Natural killer cell treated with Interleukin-12 subunit alpha and Interleukin-12 subunit beta and Interleukin-15 and Interleukin-18, amount 100 ng/mL, for 72 hours (primary cell): ENCODE results near the gene LPA. TPM values are rescaled to one million over a fixed set of nuclear protein-coding genes. Genes with fewer than 3 reads are reported as not detected.
"Not testable (repeated sequence)": the region's sequence is repeated elsewhere in the genome, so short reads cannot be mapped to it uniquely, and the experiment has no call there.

Experiments used
- ATAC-seq, 2 donors: fragments of 150-1000 bp; cut with Tn5 transposase in 1 of 2; sonication (Bioruptor Pico), chemical (Tn5 transposase) in 1 of 2; 2 replicates each; pipeline ENCODE4 v1.10.0; 2021
- DNase-seq: peaks from one replicate; pipeline ENCODE4 v3.0.0; 2022; ENCODE audit warnings: low spot score
- H3K27ac Mint-ChIP-seq, 2 donors: 1 replicate in 1 of 2; 2 replicates in 1 of 2; pipeline ENCODE4 v1.8.0; 2022; ENCODE audit warnings: mixed read lengths in 2 of 2, mild to moderate bottlenecking in 1 of 2, moderate library complexity in 1 of 2
- H3K27me3 Mint-ChIP-seq, 2 donors: 1 replicate in 1 of 2; 2 replicates in 1 of 2; pipeline ENCODE4 v1.8.0; 2022; ENCODE audit warnings: mixed read lengths in 2 of 2
- H3K36me3 Mint-ChIP-seq: one replicate; pipeline ENCODE4 v1.8.0; 2022; ENCODE audit warnings: mixed read lengths
- H3K4me1 Mint-ChIP-seq, 2 donors: 1 replicate in 1 of 2; 2 replicates in 1 of 2; pipeline ENCODE4 v1.8.0; 2022; ENCODE audit warnings: low read depth in 2 of 2, mixed read lengths in 2 of 2, mild to moderate bottlenecking in 1 of 2
- H3K4me3 Mint-ChIP-seq: one replicate; pipeline ENCODE4 v1.8.0; 2022; ENCODE audit warnings: mixed read lengths
- H3K9me3 Mint-ChIP-seq: 2 replicates; pipeline ENCODE4 v1.8.0; 2022; ENCODE audit warnings: mixed read lengths
- total RNA-seq, 2 donors: library from RNA; stranded (reverse); gene quantifications; one replicate each; pipeline ENCODE4 v1.2.3, GENCODE V29; 2022

Gene LPA
- total RNA-seq, 2 donors from 2014 or later = not detected

DNA sequence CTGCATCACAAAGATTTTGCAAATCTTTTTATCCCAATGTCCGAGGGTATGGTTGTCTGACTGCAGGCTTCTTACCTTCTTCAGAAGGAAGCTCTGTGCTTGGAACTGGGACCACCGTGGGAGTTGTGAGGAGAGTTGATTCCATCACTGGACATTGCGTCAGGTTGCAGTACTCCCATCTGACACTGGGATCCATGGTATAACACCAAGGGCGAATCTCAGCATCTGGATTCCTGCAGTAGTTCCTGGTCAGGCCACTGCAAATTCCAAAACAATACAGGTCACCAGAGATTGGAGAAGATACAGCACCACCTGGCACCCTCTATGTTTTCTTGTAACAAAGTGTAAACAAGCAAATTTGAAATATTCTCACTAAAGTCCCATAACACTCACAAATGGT, 77.7 kb downstream of the LPA start:
- Mint-ChIP-seq H3K4me1 (no peaks in the 10 kb centered on the region), H3K27me3 (peaks cover 30 to 54% of the 10 kb centered on the region in 2 donors), H3K27ac (no peak overlapping the region), H3K9me3 (peaks cover 6% of the 10 kb centered on the region), H3K4me3 (no peak overlapping the region), H3K36me3 (peaks cover 4% of the 10 kb centered on the region)
- ATAC-seq (no peak), DNase-seq (no peak)

DNA sequence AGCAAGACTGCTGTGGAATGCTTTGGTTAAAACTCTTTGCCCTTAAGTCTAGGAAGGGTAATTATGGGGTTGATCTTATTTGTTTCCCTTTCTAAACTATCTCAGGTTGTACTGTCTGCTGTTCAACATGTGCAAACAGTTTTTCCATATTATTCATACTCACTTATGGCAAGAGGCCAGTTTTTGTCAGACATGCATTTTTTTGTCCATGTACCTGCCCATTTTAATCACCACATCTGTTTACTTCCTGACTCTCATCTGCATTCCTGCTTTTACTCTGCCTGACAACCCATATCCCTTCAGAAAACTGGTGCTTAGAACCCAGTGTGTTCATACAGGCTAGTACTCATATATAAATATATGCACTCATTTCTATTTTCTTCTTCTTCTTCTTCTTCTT, 80.3 kb downstream of the LPA start:
- peaks cover 4% of the 10 kb centered on the region for H3K36me3 Mint-ChIP-seq

DNA sequence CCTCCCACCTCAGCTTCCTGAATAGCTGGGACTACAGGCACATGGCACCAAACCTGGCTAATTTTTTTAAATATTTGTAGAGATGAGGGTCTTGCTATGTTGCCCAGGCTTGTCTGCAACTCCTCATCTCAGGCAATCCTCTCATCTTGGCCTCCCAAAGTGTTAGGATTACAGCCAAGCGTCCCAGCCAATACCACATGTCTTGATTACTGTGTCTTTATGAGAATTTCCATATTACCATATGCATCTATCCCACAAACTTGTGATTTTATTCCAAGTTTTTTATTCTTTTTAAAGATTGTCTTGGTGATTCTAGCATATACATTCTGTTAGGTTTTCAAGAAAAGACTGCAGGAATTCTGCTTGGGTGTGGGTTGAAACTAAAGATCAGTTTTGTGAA, 82.7 kb downstream of the LPA start:
- H3K4me3 Mint-ChIP-seq = no peak overlapping the region
- no peaks in the 10 kb centered on the region for H3K4me1 Mint-ChIP-seq
- H3K9me3 Mint-ChIP-seq = peaks cover 6% of the 10 kb centered on the region
- H3K36me3 Mint-ChIP-seq = peaks cover 4% of the 10 kb centered on the region
- peaks cover 17 to 39% of the 10 kb centered on the region in 2 donors for H3K27me3 Mint-ChIP-seq
- no peak overlapping the region for H3K27ac Mint-ChIP-seq
- no peak for DNase-seq
- ATAC-seq = no peak

More for the DNA sequence above, 80.3 kb downstream of the LPA start:
- Mint-ChIP-seq H3K4me3 (no peak overlapping the region), H3K27me3 (peaks cover 29 to 57% of the 10 kb centered on the region in 2 donors), H3K4me1 (no peaks in the 10 kb centered on the region), H3K9me3 (peaks cover 6% of the 10 kb centered on the region), H3K27ac (no peak overlapping the region)
- ATAC-seq = no peak
- no peak for DNase-seq

DNA sequence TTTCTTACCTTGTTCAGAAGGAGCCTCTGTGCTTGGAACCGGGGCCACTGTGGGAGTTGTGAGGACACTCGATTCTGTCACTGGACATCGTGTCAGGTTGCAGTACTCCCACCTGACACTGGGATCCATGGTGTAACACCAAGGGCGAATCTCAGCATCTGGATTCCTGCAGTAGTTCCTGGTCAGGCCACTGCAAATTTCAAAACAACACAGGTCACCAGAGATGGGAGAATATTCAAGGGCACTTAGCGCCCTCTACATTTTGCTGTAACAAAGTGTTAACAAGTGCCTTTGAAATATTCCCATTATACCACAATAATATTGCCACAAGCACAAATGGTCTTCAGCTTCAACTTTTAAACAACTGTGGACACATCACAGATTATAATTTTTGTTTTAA, 85.6 kb downstream of the LPA start:
- ATAC-seq, H3K4me1 Mint-ChIP-seq, DNase-seq, H3K36me3 Mint-ChIP-seq, H3K4me3 Mint-ChIP-seq, H3K27ac Mint-ChIP-seq, H3K9me3 Mint-ChIP-seq: not testable (repeated sequence)
- peaks cover 20 to 35% of the 10 kb centered on the region in 2 donors for H3K27me3 Mint-ChIP-seq

DNA sequence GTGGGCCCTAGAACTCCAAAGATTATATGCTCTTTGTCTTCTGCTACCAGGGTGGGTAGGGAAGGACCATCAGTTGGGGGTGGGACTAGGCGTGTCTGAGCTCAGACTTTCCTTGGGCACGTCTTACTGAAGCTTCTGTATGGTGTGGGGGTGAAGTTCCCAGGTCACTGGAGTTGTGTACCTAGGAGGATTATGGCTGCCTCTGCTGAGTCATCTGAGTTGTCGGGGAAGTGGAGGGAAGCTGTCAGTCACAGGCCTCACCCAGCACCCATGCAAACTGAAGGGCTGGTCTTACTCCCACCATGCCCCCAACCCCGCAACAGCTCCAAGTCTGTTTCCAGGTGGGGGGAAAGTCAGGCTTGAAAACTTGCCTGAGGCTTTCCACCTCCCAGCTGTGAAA, 90.1 kb downstream of the LPA start:
- Mint-ChIP-seq H3K4me3 (no peak overlapping the region), H3K9me3 (no peaks in the 10 kb centered on the region), H3K27ac (no peak overlapping the region), H3K27me3 (peaks cover 21 to 27% of the 10 kb centered on the region in 2 donors), H3K36me3 (no peaks in the 10 kb centered on the region), H3K4me1 (no peaks in the 10 kb centered on the region)
- ATAC-seq (no peak), DNase-seq (no peak)

DNA sequence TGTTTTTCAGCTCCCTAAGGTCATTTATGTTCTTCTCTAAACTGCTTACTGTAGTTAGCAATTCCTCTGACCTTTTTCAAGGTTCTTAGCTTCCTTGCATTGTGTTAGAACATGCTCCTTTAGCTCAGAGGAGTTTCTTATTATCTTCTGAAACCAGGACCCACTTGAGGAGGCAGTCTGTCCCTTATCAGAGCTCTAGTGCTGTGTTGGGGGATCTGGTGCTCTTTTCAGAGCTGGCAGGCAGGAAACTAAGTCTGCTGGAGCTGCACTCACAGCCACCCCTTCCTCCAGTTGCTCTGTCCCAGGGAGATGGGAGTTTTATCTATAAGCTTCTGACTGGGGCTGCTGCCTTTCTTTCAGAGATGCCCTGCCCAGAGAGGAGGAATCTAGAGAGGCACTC, 92.9 kb downstream of the LPA start:
- DNase-seq, ATAC-seq, H3K27ac Mint-ChIP-seq, H3K36me3 Mint-ChIP-seq, H3K4me1 Mint-ChIP-seq, H3K9me3 Mint-ChIP-seq, H3K4me3 Mint-ChIP-seq: not testable (repeated sequence)
- H3K27me3 Mint-ChIP-seq = peaks cover 29 to 47% of the 10 kb centered on the region in 2 donors

DNA sequence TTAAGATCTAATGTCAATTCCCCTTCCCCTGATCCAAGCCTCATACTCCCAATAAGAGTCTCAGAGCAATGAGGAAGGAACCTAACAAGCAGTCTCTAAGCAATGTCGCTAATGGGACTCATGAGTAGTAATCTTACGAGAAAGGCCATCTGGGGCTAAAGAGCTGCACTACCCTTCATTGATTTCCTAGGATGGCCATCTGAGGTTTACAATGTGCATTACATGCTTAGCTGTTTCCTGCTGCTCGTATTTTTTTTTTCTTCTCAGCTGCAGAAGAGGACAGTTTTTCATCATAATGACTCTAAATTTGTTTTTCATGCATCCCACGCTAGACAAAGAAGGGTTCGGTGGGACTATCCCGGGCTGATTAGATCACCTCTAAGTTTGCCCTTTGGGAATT, 119.3 kb downstream of the LPA start:
- Mint-ChIP-seq H3K36me3 (no peaks in the 10 kb centered on the region), H3K4me1 (no peaks in the 10 kb centered on the region), H3K9me3 (no peaks in the 10 kb centered on the region), H3K4me3 (no peak overlapping the region), H3K27ac (no peak overlapping the region), H3K27me3 (peaks cover 23 to 38% of the 10 kb centered on the region in 2 donors)
- ATAC-seq = no peak
- no peak for DNase-seq

DNA sequence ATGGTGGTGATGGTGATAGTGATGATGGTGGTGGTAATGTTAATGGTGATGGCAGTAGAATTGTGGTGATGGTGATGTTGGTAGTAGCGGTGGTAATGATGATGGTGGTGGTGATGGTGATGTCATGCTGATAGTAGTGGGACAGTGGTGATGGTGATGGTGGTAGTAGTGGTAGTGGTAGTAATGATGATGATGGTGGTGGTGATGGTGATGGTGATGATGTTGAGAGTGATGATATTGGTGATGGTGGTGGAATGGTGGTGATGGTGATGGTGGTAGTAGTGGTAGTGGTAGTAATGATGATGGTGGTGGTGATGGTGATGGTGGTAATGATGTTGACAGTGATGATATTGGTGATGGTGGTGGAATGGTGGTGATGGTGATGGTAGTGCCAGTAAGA, 128.8 kb downstream of the LPA start:
- Mint-ChIP-seq H3K27me3 (peaks cover 0 to 2% of the 10 kb centered on the region in 2 donors), H3K9me3 (no peaks in the 10 kb centered on the region), H3K36me3 (no peaks in the 10 kb centered on the region), H3K27ac (no peak overlapping the region), H3K4me1 (no peaks in the 10 kb centered on the region), H3K4me3 (no peak overlapping the region)
- no peak for ATAC-seq
- no peak for DNase-seq

DNA sequence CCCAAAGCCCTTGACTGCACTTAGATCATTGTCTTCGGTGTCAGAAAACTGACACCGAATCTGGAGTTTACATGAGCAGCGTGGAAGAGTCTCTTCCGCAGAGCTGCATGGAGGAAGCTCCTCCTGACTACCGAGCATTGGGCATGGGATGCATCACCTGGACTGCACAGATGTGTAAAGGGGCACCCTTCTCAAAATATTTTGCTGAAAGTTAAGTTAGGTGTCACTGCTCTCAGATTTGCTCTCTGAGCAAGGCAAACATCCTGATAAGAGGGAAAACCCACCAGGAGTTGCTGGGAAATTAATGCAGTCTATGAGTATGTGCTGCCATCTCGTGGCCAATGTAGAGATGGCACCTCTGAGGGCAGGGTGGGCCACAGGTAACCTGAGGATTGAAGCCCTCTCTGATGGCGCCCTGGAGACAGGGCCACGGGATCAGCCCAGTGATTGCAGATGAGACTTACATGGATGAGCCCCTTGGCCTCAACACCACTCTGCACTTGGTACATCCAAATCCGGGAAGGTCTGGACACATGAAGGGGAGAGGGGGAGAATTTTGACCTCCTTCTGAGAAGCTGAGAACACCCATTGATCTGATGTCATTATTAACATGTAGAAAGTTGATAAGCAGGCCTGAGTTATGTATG, 129.9 kb downstream of the LPA start:
- Mint-ChIP-seq H3K27me3 (no peaks in the 10 kb centered on the region), H3K36me3 (peaks cover 2% of the 10 kb centered on the region), H3K4me1 (no peaks in the 10 kb centered on the region), H3K27ac (no peak overlapping the region), H3K9me3 (no peaks in the 10 kb centered on the region), H3K4me3 (no peak overlapping the region)
- DNase-seq (peak; percentile 70), ATAC-seq (peak; percentile 70 to 85)

DNA sequence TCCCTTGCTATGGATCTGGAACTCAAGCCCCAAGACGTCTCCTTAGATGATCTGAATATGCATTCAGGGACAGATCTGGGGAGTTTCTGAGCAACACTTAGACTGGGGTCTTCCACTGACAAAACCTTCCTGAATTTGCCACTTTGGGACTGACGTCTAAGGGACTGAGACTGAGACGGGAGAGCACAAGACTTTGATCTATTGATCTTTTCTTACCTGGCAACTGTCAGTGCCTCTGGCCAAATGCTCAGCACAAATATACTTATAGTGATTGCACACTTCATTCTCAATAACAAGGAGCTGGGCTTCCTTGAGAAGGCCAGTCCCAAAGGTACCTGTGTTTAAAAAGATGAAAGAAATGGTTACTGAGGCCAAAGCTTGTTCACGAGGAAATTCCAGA, 131.8 kb downstream of the LPA start:
- H3K4me3 Mint-ChIP-seq = no peak overlapping the region
- peaks cover 6% of the 10 kb centered on the region for H3K36me3 Mint-ChIP-seq
- DNase-seq = no peak
- no peaks in the 10 kb centered on the region for H3K4me1 Mint-ChIP-seq
- peaks cover 0 to 4% of the 10 kb centered on the region in 2 donors for H3K27me3 Mint-ChIP-seq
- H3K27ac Mint-ChIP-seq = no peak overlapping the region
- H3K9me3 Mint-ChIP-seq = no peaks in the 10 kb centered on the region
- ATAC-seq = no peak

DNA sequence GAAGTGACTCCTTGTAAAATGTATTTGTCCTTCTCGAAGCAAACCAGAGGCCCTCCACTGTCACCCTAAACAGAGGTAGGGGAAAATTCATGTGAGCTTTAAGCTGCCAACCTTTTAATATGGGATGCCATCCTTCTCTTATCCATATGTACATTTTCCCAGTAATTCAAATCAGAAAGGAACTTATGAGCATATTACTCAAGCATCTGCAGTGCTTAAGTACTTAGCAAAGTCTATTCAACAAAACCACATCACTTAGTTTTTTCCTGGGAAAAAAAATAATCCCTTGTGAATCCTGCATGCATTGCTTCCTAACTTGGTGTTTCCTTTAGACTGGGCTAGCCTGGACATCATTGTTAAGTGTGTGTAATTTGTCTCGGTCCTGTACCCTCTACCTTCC, 132.2 kb downstream of the LPA start:
- peaks cover 6% of the 10 kb centered on the region for H3K36me3 Mint-ChIP-seq
- no peak overlapping the region for H3K4me3 Mint-ChIP-seq

DNA sequence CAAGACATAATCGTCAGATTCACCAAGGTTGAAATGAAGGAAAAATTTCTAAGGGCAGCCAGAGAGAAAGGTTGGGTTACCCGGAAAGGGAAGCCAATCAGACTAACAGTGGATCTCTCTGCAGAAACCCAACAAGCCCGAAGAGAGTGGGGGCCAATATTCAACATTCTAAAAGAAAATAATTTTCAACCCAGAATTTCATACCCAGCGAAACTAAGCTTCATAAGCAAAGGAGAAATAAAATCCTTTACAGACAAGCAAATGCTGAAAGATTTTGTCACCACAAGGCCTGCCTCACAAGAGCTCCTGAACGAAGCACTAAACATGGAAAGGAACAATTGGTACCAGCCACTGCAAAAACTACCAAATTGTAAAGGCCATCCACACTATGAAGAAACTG, 134.6 kb downstream of the LPA start:
- ATAC-seq, DNase-seq, H3K4me1 Mint-ChIP-seq, H3K27me3 Mint-ChIP-seq, H3K36me3 Mint-ChIP-seq, H3K4me3 Mint-ChIP-seq, H3K9me3 Mint-ChIP-seq, H3K27ac Mint-ChIP-seq: not testable (repeated sequence)

More for the DNA sequence above, 132.2 kb downstream of the LPA start:
- no peaks in the 10 kb centered on the region for H3K9me3 Mint-ChIP-seq
- H3K27me3 Mint-ChIP-seq = peaks cover 0 to 4% of the 10 kb centered on the region in 2 donors
- H3K4me1 Mint-ChIP-seq = no peaks in the 10 kb centered on the region
- H3K27ac Mint-ChIP-seq = no peak overlapping the region
- DNase-seq (no peak), ATAC-seq (no peak)

DNA sequence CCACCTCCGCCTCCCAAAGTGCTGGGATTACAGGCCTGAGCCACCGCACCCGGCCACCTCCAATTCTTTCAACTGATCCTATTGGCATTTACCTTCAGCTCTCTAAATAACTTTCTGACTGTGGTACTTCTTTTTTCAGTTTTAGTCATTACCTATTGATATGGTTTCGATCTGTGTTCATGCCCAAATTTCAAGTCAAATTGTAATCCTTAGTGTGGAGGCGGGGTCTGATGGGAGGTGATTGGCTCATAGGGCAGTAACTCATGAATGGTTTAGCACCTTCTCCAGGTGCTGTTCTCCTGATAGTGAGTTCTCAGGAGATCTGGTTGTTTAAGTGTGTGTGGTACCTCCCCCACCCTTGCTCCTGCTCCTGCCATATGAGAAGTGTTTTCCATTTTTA, 140.9 kb downstream of the LPA start:
- Mint-ChIP-seq H3K4me3 (no peak overlapping the region), H3K4me1 (peaks cover 21% of the 10 kb centered on the region in 2 donors), H3K9me3 (no peaks in the 10 kb centered on the region), H3K36me3 (no peaks in the 10 kb centered on the region), H3K27ac (no peak overlapping the region), H3K27me3 (peaks cover 0 to 2% of the 10 kb centered on the region in 2 donors)
- DNase-seq (no peak), ATAC-seq (no peak)

DNA sequence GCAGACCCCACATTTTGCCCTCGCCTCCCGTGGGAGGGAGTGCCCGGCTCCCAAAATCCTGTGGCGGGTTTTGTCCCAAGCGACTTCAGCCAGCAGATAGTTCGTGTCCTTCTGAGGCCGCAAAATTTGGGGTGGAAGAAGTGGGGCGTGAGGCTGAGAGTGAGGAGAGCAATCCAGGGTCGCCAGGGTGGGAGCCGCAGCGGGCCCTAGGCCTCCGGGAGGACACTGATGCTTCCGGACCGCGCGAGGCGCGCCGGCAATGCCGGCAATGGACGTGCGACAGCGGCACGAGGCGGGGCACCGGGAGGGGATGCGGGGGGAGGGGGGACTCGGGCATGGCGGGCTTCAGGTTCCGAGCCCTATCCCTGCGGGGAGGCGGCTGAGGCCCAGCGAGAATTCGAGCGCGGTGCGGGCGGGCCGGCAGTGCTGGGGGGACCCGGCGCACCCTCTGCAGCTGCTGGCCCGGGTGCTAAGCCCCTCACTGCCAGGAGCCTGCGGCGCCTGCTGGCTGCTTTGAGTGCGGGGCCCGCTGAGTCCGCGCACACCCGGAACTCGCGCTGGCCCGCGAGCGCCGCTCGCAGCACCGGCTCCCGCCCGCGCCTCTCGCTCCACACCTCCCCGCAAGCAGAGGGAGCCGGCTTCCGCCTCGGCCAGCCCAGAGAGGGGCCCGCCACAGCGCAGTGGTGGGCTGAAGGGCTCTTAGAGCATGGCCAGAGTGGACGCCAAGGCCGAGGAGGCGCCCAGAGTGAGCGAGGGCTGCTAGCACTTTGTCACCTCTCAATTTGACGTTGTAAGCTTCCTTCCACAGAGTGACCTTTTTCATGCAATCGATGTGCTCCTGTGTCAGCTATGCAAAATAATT, 143.8 kb downstream of the LPA start:
- Mint-ChIP-seq H3K4me3 (peak overlapping the region; percentile 91), H3K27me3 (no peaks in the 10 kb centered on the region), H3K36me3 (peaks cover 17% of the 10 kb centered on the region), H3K27ac (peak overlapping the region; percentile 91 to 95), H3K4me1 (peaks cover 39 to 47% of the 10 kb centered on the region in 2 donors), H3K9me3 (no peaks in the 10 kb centered on the region)
- DNase-seq (peak; percentile 76), ATAC-seq (peak; percentile 90)
